ENCODE data around the gene TIMM50. TPM values are rescaled to one million over a fixed set of nuclear protein-coding genes. Genes with fewer than 3 reads are reported as not detected.
A peak's percentile ranks its signal among the peaks of the same experiment; 100 is the strongest.

TIMM50 gene
- total RNA-seq, 4 donors from 2014 or later, result 21.7 to 54.0 (median 33.5) TPM

- H3K27me3 ChIP-seq, result peaks cover 94% of the 10 kb centered on the region
- intact Hi-C loops (cut with DNase I; ENCODE audit: low total_unique reads), result no loop called here
- no peaks in the 10 kb centered on the region for H3K9me3 ChIP-seq
- TF ChIP-seq CTCF (IDR thresholded peaks at IDR 0.05), result no peak
- no peak for TF ChIP-seq POLR2A (IDR thresholded peaks at IDR 0.05)
- TF ChIP-seq POLR2AphosphoS5 (IDR thresholded peaks at IDR 0.05), result no peak
- no peak overlapping the region for H3K27ac ChIP-seq
- DNase-seq, result no peak
- peaks cover 0 to 13% (median 12%) of the 10 kb centered on the region in 4 donors for H3K4me1 ChIP-seq
- H3K36me3 ChIP-seq, result no peaks in the 10 kb centered on the region
- H3K4me3 ChIP-seq, result peak overlapping the region in 1 of 4 donors; percentile 56
- WGBS, 2 donors (ENCODE audit: low coverage in 1 of 2), result 69 to 85% methylated on average over 5 to 7 of the region's 7 CpGs
- in situ Hi-C loops (cut with MboI; ENCODE audit: low pct_ligation_motif_present in 1 of 4, low pct_unique_long_range_greater_than_20kb in 1 of 4, low sequenced_read_pairs in 3 of 4), result no loop called here
Observed at GRCh38 chr19:39506598-39506943, 25.9 kb downstream of the TIMM50 start.

- intact Hi-C loops (cut with DNase I; ENCODE audit: low total_unique reads), result no loop called here
- no peak for DNase-seq
- Histone ChIP-seq H3K27ac (no peak overlapping the region), H3K4me1 (peaks cover 0 to 13% (median 12%) of the 10 kb centered on the region in 4 donors), H3K9me3 (no peaks in the 10 kb centered on the region), H3K36me3 (no peaks in the 10 kb centered on the region), H3K27me3 (peaks cover 95% of the 10 kb centered on the region), H3K4me3 (peak overlapping the region in 3 of 4 donors; percentile 12 to 56 (median 34))
- in situ Hi-C loops (cut with MboI; ENCODE audit: low pct_ligation_motif_present in 1 of 4, low pct_unique_long_range_greater_than_20kb in 1 of 4, low sequenced_read_pairs in 3 of 4), result no loop called here
- no peak for TF ChIP-seq POLR2A (IDR thresholded peaks at IDR 0.05)
- no peak for TF ChIP-seq EP300 (IDR thresholded peaks at IDR 0.05; ENCODE audit: low read depth)
- no peak for TF ChIP-seq POLR2AphosphoS5 (IDR thresholded peaks at IDR 0.05)
- no peak for TF ChIP-seq CTCF (IDR thresholded peaks at IDR 0.05)
- WGBS, 2 donors (ENCODE audit: low coverage in 1 of 2), result 10% methylated on average over 38 of the region's 96 CpGs; no CpG with 5 or more reads in 1 of the 2 donors
Observed at GRCh38 chr19:39506944-39507714, 26.5 kb downstream of the TIMM50 start.

- TF ChIP-seq POLR2A (IDR thresholded peaks at IDR 0.05), result no peak
- no peak for TF ChIP-seq POLR2AphosphoS5 (IDR thresholded peaks at IDR 0.05)
- no peak for TF ChIP-seq CTCF (IDR thresholded peaks at IDR 0.05)
- no peak for TF ChIP-seq EP300 (IDR thresholded peaks at IDR 0.05; ENCODE audit: low read depth)
- no peaks in the 10 kb centered on the region for H3K9me3 ChIP-seq
- 44 to 65% methylated on average over 6 to 24 of the region's 24 CpGs for WGBS, 2 donors (ENCODE audit: low coverage in 1 of 2)
- no peak overlapping the region for H3K27ac ChIP-seq
- H3K27me3 ChIP-seq, result peaks cover 95% of the 10 kb centered on the region
- H3K36me3 ChIP-seq, result no peaks in the 10 kb centered on the region
- intact Hi-C loops (cut with DNase I; ENCODE audit: low total_unique reads), result no loop called here
- peak overlapping the region in 2 of 4 donors; percentile 34 to 56 for H3K4me3 ChIP-seq
- in situ Hi-C loops (cut with MboI; ENCODE audit: low pct_ligation_motif_present in 1 of 4, low pct_unique_long_range_greater_than_20kb in 1 of 4, low sequenced_read_pairs in 3 of 4), result no loop called here
- DNase-seq, result no peak
- H3K4me1 ChIP-seq, result peaks cover 0 to 12% (median 10%) of the 10 kb centered on the region in 4 donors
Observed at GRCh38 chr19:39507715-39508364, 27.2 kb downstream of the TIMM50 start.

GRCh38 chr19:39508629-39509028, 28.0 kb downstream of the TIMM50 start:
- H3K4me1 ChIP-seq, result peaks cover 0 to 11% (median 7%) of the 10 kb centered on the region in 4 donors
- 83 to 88% methylated on average over 3 to 9 of the region's 9 CpGs for WGBS, 2 donors (ENCODE audit: low coverage in 1 of 2)
- in situ Hi-C loops (cut with MboI; ENCODE audit: low pct_ligation_motif_present in 1 of 4, low pct_unique_long_range_greater_than_20kb in 1 of 4, low sequenced_read_pairs in 3 of 4), result no loop called here
- no peak overlapping the region for H3K4me3 ChIP-seq
- H3K27ac ChIP-seq, result no peak overlapping the region
- H3K27me3 ChIP-seq, result peaks cover 96% of the 10 kb centered on the region
- intact Hi-C loops (cut with DNase I; ENCODE audit: low total_unique reads), result no loop called here
- DNase-seq, result no peak
- no peaks in the 10 kb centered on the region for H3K36me3 ChIP-seq
- H3K9me3 ChIP-seq, result no peaks in the 10 kb centered on the region
- no peak for TF ChIP-seq EP300 (IDR thresholded peaks at IDR 0.05; ENCODE audit: low read depth)
- no peak for TF ChIP-seq CTCF (IDR thresholded peaks at IDR 0.05)
- TF ChIP-seq POLR2A (IDR thresholded peaks at IDR 0.05), result no peak
- no peak for TF ChIP-seq POLR2AphosphoS5 (IDR thresholded peaks at IDR 0.05)
